Vagina (tissue), 2 donors: ENCODE data around the gene PDE3A.

Experiments
- POLR2A ChIP-seq, 2 donors: fragments of 450-650 bp; IDR thresholded peaks; one replicate each; pipeline ENCODE4 v1.6.1; 2017; ENCODE audit warnings: antibody characterized with exemption in 2 of 2, mild to moderate bottlenecking in 2 of 2, moderate library complexity in 2 of 2
- POLR2AphosphoS5 ChIP-seq, 2 donors: sonication (generic); formaldehyde crosslinking; IDR thresholded peaks; one replicate each; pipeline ENCODE4 v1.9.0; 2017; ENCODE audit warnings: antibody characterized with exemption in 2 of 2, mild to moderate bottlenecking in 2 of 2, low read depth in 1 of 2; ENCODE audit not compliant: insufficient read depth in 1 of 2

GRCh38 chr12:20628999-20629398 lies 260.7 kb downstream of the PDE3A start:
- TF ChIP-seq POLR2A (IDR thresholded peaks at IDR 0.05): no peak
- TF ChIP-seq POLR2AphosphoS5 (IDR thresholded peaks at IDR 0.05; ENCODE audit: insufficient read depth in 1 of 2, low read depth in 1 of 2): no peak
